ENCODE results near the gene DDIT3. TPM values are rescaled to one million over a fixed set of nuclear protein-coding genes. Genes with fewer than 3 reads are reported as not detected.

The DDIT3 gene, protein sequence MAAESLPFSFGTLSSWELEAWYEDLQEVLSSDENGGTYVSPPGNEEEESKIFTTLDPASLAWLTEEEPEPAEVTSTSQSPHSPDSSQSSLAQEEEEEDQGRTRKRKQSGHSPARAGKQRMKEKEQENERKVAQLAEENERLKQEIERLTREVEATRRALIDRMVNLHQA
- total RNA-seq (10 to 100 TPM; 31.0 to 34.7 TPM), polyA plus RNA-seq (10 to 100 TPM; 68.1 to 74.7 TPM)
- long read RNA-seq, donor 1, transcript DDIT3-201 (4 exons, 906 nt): major isoform, 7 of 50 reads
- long read RNA-seq, donor 1, partial matches to known transcripts: 41 of 50 reads
- long read RNA-seq, donor 1, other reads (novel, unspliced or antisense): 0 of 50 reads
- long read RNA-seq, donor 2, partial matches to known transcripts: 0 of 5 reads
- long read RNA-seq, donor 2, other reads (novel, unspliced or antisense): 0 of 5 reads
- long read RNA-seq, donor 3, transcript DDIT3-201 (4 exons, 906 nt): major isoform, 5 of 49 reads
- long read RNA-seq, donor 3, partial matches to known transcripts: 39 of 49 reads
- long read RNA-seq, donor 3, other reads (novel, unspliced or antisense): 5 of 49 reads
- long read RNA-seq, donor 4, partial matches to known transcripts: 0 of 4 reads
- long read RNA-seq, donor 4, other reads (novel, unspliced or antisense): 0 of 4 reads
- long read RNA-seq, donor 5, transcript DDIT3-201 (4 exons, 906 nt): major isoform, 11 of 186 reads
- long read RNA-seq, donor 5, partial matches to known transcripts: 154 of 186 reads
- long read RNA-seq, donor 5, other reads (novel, unspliced or antisense): 18 of 186 reads

DNA sequence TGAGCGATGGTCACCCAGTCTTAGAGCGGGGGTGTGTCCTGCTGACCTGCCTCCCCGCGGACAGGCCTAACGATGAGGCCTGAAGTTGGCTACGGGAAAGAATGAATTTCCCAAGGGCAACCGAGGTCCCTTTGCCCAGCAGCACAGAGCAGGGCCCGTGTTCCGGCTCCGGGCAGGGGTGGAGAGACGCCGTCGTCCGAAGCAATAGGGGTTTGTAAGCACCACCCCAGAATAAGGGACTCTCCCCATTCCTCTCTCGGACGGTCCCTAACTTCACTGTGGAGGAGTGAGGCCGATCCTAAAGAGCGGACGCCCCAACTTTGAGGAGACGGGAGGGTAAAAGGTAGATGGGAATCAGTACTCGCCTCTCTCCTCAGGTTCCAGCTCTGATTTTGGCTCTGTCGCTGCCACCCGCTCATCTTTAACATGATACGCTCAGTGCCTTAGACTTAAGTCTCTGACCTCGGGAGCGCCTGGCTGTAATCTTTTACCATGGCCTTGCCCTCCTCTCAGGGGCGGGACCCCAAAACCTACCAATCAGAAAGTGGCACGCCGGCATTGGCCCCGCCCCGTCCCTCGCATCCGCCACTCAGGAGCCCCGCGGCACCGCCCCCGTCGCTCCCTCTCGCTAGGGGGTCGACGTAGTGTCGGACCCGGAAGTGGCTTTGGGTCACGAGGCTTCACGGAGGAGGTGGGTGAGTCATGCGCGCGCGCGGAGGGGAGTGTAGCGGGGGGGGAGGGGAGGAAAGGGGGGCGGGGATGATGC, at the start of gene DDIT3:
Gene DDIT3 (minus strand): TSS at position 462 of the 766 bp plus-strand sequence. CDS start 3,108 bp downstream, outside the sequence.
- 0 to 1% methylated on average over 48 to 52 of the region's 52 CpGs for WGBS, 2 donors
- Histone ChIP-seq H3K9ac (ENCODE audit: insufficient read depth in 1 of 2, low read length in 2 of 2) (peak within 1 kb of the TSS; percentile 94 to 96), H3K4me1 (ENCODE audit: control insufficient read depth in 5 of 5, insufficient read depth in 5 of 5, low read length in 5 of 5) (peaks cover 4 to 50% (median 34%) of the 10 kb centered on the region in 5 donors), H3K27ac (ENCODE audit: low read depth in 1 of 2, low read length in 1 of 2) (peak within 1 kb of the TSS; percentile 98 to 99), H3K9me3 (ENCODE audit: control insufficient read depth in 4 of 4, insufficient read depth in 3 of 4, low read length in 3 of 4) (no peaks in the 10 kb centered on the region), H3K4me3 (peak within 1 kb of the TSS; percentile 85), H3K36me3 (ENCODE audit: control insufficient read depth in 4 of 4, insufficient read depth in 4 of 4, low read length in 4 of 4) (peaks cover 7 to 33% (median 23%) of the 10 kb centered on the region in 4 donors), H3K27me3 (ENCODE audit: control insufficient read depth in 3 of 3, insufficient read depth in 3 of 3, low read length in 2 of 3) (no peaks in the 10 kb centered on the region)
- DNase-seq: peak; percentile 99 to 100 (median 99)
- no peak for TF ChIP-seq CTCF (IDR thresholded peaks at IDR 0.05; ENCODE audit: control extremely low read depth, extremely low read depth)
- ATAC-seq (ENCODE audit: insufficient read depth, low FRiP score): peak; percentile 85

DNA sequence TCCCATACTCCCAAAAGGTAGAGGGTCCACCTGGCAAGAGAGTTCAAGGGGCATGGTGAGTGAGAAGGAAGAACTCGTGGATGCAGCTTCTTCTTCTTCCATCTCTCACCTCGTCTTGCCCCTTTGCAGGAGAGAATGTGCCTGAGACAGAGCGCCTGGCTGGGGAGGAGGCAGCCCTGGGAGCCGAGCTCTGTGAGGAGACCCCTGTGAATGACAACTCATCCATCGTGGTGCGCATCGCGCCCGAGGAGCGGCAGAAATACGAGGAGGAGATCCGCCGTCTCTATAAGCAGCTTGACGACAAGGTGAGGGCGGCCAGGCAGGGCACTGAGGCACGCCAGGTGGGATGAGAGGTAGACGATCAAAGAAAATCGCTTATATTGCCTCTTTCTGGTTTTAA, 49.5 kb upstream of the DDIT3 start:
- H3K9me3 ChIP-seq (ENCODE audit: control insufficient read depth in 4 of 4, insufficient read depth in 3 of 4, low read length in 3 of 4): no peaks in the 10 kb centered on the region
- H3K27ac ChIP-seq (ENCODE audit: low read depth in 1 of 2, low read length in 1 of 2): no peak overlapping the region
- 88 to 92% methylated on average over 18 of the region's 18 CpGs for WGBS, 2 donors
- no peak for TF ChIP-seq CTCF (IDR thresholded peaks at IDR 0.05; ENCODE audit: control extremely low read depth, extremely low read depth)
- H3K27me3 ChIP-seq (ENCODE audit: control insufficient read depth in 3 of 3, insufficient read depth in 3 of 3, low read length in 2 of 3): no peaks in the 10 kb centered on the region
- no peak overlapping the region for H3K4me3 ChIP-seq
- H3K9ac ChIP-seq (ENCODE audit: insufficient read depth in 1 of 2, low read length in 2 of 2): no peak overlapping the region
- H3K36me3 ChIP-seq (ENCODE audit: control insufficient read depth in 4 of 4, insufficient read depth in 4 of 4, low read length in 4 of 4): no peaks in the 10 kb centered on the region
- H3K4me1 ChIP-seq (ENCODE audit: control insufficient read depth in 5 of 5, insufficient read depth in 5 of 5, low read length in 5 of 5): no peaks in the 10 kb centered on the region
- ATAC-seq (ENCODE audit: insufficient read depth, low FRiP score): no peak
- DNase-seq: no peak

GRCh38 chr12:57568838-57569237, 48.5 kb upstream of the DDIT3 start:
- H3K36me3 ChIP-seq (ENCODE audit: control insufficient read depth in 4 of 4, insufficient read depth in 4 of 4, low read length in 4 of 4): no peaks in the 10 kb centered on the region
- no peak overlapping the region for H3K9ac ChIP-seq (ENCODE audit: insufficient read depth in 1 of 2, low read length in 2 of 2)
- H3K27ac ChIP-seq (ENCODE audit: low read depth in 1 of 2, low read length in 1 of 2): no peak overlapping the region
- no peak for ATAC-seq (ENCODE audit: insufficient read depth, low FRiP score)
- no peaks in the 10 kb centered on the region for H3K27me3 ChIP-seq (ENCODE audit: control insufficient read depth in 3 of 3, insufficient read depth in 3 of 3, low read length in 2 of 3)
- WGBS, 2 donors: 61 to 73% methylated on average over 6 of the region's 6 CpGs
- no peaks in the 10 kb centered on the region for H3K4me1 ChIP-seq (ENCODE audit: control insufficient read depth in 5 of 5, insufficient read depth in 5 of 5, low read length in 5 of 5)
- no peaks in the 10 kb centered on the region for H3K9me3 ChIP-seq (ENCODE audit: control insufficient read depth in 4 of 4, insufficient read depth in 3 of 4, low read length in 3 of 4)
- H3K4me3 ChIP-seq: no peak overlapping the region
- DNase-seq: peak in 1 of 3 donors; percentile 29
- no peak for TF ChIP-seq CTCF (IDR thresholded peaks at IDR 0.05; ENCODE audit: control extremely low read depth, extremely low read depth)

Data from lung (tissue), 16 donors.